IMR-90 (cell line): ENCODE data around the gene TVP23A. TPM values are rescaled to one million over a fixed set of nuclear protein-coding genes. Genes with fewer than 3 reads are reported as not detected.

Experiments used
- ATAC-seq: fragments of 200-7000 bp; cut with Tn5 transposase; 2 replicates; pipeline ENCODE4 v1.9.1; 2020; ENCODE audit warnings: low read depth, mild to moderate bottlenecking, moderate library complexity
- BruUV-seq: library from RNA; stranded (reverse); fragments of 400-500 nt; replicated peaks from 2 replicates; lab custom pipeline; 2021; lab: Mats Ljungman, UMichigan
- CTCF ChIA-PET: fragments of 300-600 bp; formaldehyde crosslinking; extraction: SDS; loops from one replicate; lab custom pipeline; 2021; ENCODE audit warnings: antibody characterized with exemption; lab: Yijun Ruan, JAX
- POLR2A ChIA-PET: fragments of 300-600 bp; sonication (Branson Sonifier 250); formaldehyde crosslinking; loops from one replicate; lab custom pipeline; 2022; ENCODE audit warnings: antibody characterized with exemption; ENCODE audit not compliant: unreplicated experiment; lab: Charles Lee
- DNase-seq: peaks from one replicate; pipeline ENCODE4 v3.0.0; 2013
- H2AFZ ChIP-seq: replicated peaks from 2 replicates; pipeline ENCODE3; 2013; ENCODE audit warnings: low read length, mild to moderate bottlenecking; ENCODE audit not compliant: poor library complexity
- H2AK5ac ChIP-seq: 2 replicates; pipeline ENCODE4 v1.6.1; 2013; ENCODE audit warnings: low read depth, low read length, inconsistent platforms
- H2AK9ac ChIP-seq: replicated peaks from 2 replicates; pipeline ENCODE3; 2013; ENCODE audit warnings: mild to moderate bottlenecking, low read depth, low read length, moderate library complexity; ENCODE audit not compliant: poor library complexity
- H2BK120ac ChIP-seq: 2 replicates; pipeline ENCODE4 v1.6.1; 2013; ENCODE audit warnings: low read depth, low read length, inconsistent platforms
- H2BK15ac ChIP-seq: 3 replicates; pipeline ENCODE4 v1.6.1; 2013; ENCODE audit warnings: low read depth, low read length, inconsistent platforms
- H2BK20ac ChIP-seq: 2 replicates; pipeline ENCODE4 v1.6.1; 2013; ENCODE audit warnings: low read depth, mild to moderate bottlenecking, inconsistent platforms, low read length, moderate library complexity
- H2BK5ac ChIP-seq: 2 replicates; pipeline ENCODE4 v1.6.1; 2013; ENCODE audit warnings: mild to moderate bottlenecking, low read depth, low read length, inconsistent platforms; ENCODE audit not compliant: poor library complexity, severe bottlenecking
- H3K14ac ChIP-seq: replicated peaks from 2 replicates; pipeline ENCODE4 v1.6.1; 2013; ENCODE audit warnings: low read depth, low read length, inconsistent platforms
- H3K18ac ChIP-seq: 2 replicates; pipeline ENCODE4 v1.6.1; 2013; ENCODE audit warnings: low read depth, low read length, control low read depth
- H3K23ac ChIP-seq: 2 replicates; pipeline ENCODE4 v1.6.1; 2013; ENCODE audit warnings: low read depth, low read length, inconsistent platforms
- H3K27ac ChIP-seq: 2 replicates; pipeline ENCODE4 v1.5.1; 2013; ENCODE audit warnings: mild to moderate bottlenecking, control low read depth, low read length; ENCODE audit not compliant: insufficient read depth
- H3K27me3 ChIP-seq: 2 replicates; pipeline ENCODE4 v1.6.1; 2013; ENCODE audit warnings: low read length; ENCODE audit not compliant: control insufficient read depth, insufficient read depth
- H3K36me3 ChIP-seq: 2 replicates; pipeline ENCODE4 v1.6.1; 2013; ENCODE audit warnings: low read length, mixed read lengths; ENCODE audit not compliant: control insufficient read depth, insufficient read depth
- H3K4ac ChIP-seq: 2 replicates; pipeline ENCODE4 v1.6.1; 2013; ENCODE audit warnings: low read depth, low read length, inconsistent platforms
- H3K4me1 ChIP-seq: 2 replicates; pipeline ENCODE4 v1.6.1; 2013; ENCODE audit warnings: low read length, mixed read lengths; ENCODE audit not compliant: control insufficient read depth, insufficient read depth
- H3K4me2 ChIP-seq: 2 replicates; pipeline ENCODE4 v1.6.1; 2013; ENCODE audit warnings: low read depth, mild to moderate bottlenecking, control low read depth, low read length, moderate library complexity
- H3K4me3 ChIP-seq: 2 replicates; pipeline ENCODE4 v1.5.1; 2013; ENCODE audit warnings: low read depth, mild to moderate bottlenecking, control low read depth, low read length, moderate library complexity; ENCODE audit not compliant: insufficient read depth
- H3K56ac ChIP-seq: 2 replicates; pipeline ENCODE4 v1.6.1; 2013; ENCODE audit warnings: low read length, inconsistent platforms; ENCODE audit not compliant: insufficient read depth; ENCODE audit errors: extremely low read depth
- H3K79me1 ChIP-seq, 2 experiments: 2 replicates each; pipeline ENCODE4 v1.6.1; 2013; ENCODE audit warnings: low read length in 2 of 2, inconsistent platforms in 1 of 2, low read depth in 1 of 2
- H3K9ac ChIP-seq: 2 replicates; pipeline ENCODE4 v1.6.1; 2013; ENCODE audit warnings: low read depth, low read length, control low read depth
- H3K9me1 ChIP-seq: 2 replicates; pipeline ENCODE4 v1.6.1; 2013; ENCODE audit warnings: low read length, inconsistent platforms; ENCODE audit not compliant: insufficient read depth
- H3K9me3 ChIP-seq: 2 replicates; pipeline ENCODE4 v1.6.1; 2013; ENCODE audit warnings: low read length; ENCODE audit not compliant: control insufficient read depth, insufficient read depth
- H4K20me1 ChIP-seq: 2 replicates; pipeline ENCODE4 v1.6.1; 2013; ENCODE audit warnings: low read length, inconsistent platforms; ENCODE audit not compliant: insufficient read depth
- H4K5ac ChIP-seq: 2 replicates; pipeline ENCODE4 v1.6.1; 2013; ENCODE audit warnings: mild to moderate bottlenecking, low read depth, low read length, control low read depth
- H4K8ac ChIP-seq, 2 experiments: 2 replicates each; pipeline ENCODE4 v1.6.1; 2013; ENCODE audit warnings: low read depth in 2 of 2, low read length in 2 of 2, control low read depth in 1 of 2, inconsistent platforms in 1 of 2
- H4K91ac ChIP-seq: 2 replicates; pipeline ENCODE4 v1.6.1; 2013; ENCODE audit warnings: low read depth, low read length, inconsistent platforms; ENCODE audit not compliant: insufficient read depth
- BHLHE40 ChIP-seq: fragments of 150-350 bp; IDR thresholded peaks from 2 replicates; pipeline ENCODE4 v1.6.1; 2016; ENCODE audit warnings: mild to moderate bottlenecking, low read depth, low read length
- CHD1 ChIP-seq: IDR thresholded peaks from 2 replicates; pipeline ENCODE4 v1.6.1; 2012; ENCODE audit warnings: low read depth, low read length, improper control_type of control experiment
- FOS ChIP-seq: fragments of 150-350 bp; IDR thresholded peaks from 2 replicates; pipeline ENCODE4 v1.6.1; 2016; ENCODE audit warnings: low read depth, low read length
- MAFK ChIP-seq: IDR thresholded peaks from 2 replicates; pipeline ENCODE4 v1.6.1; 2012; ENCODE audit warnings: low read depth, low read length, improper control_type of control experiment
- MAZ ChIP-seq: IDR thresholded peaks from 2 replicates; pipeline ENCODE4 v1.6.1; 2012; ENCODE audit warnings: low read depth, mild to moderate bottlenecking, low read length, improper control_type of control experiment, moderate library complexity, borderline replicate concordance
- MXI1 ChIP-seq: IDR thresholded peaks from 2 replicates; pipeline ENCODE4 v1.6.1; 2012; ENCODE audit warnings: low read depth, mild to moderate bottlenecking, low read length, moderate library complexity, borderline replicate concordance
- NFE2L2 ChIP-seq: fragments of 150-350 bp; IDR thresholded peaks from 2 replicates; pipeline ENCODE4 v1.6.1; 2016; ENCODE audit warnings: low read depth, mild to moderate bottlenecking, low read length
- POLR2A ChIP-seq: IDR thresholded peaks from 2 replicates; pipeline ENCODE4 v1.6.1; 2012; ENCODE audit warnings: mild to moderate bottlenecking, low read depth, low read length
- RAD21 ChIP-seq: IDR thresholded peaks from 2 replicates; pipeline ENCODE4 v1.6.1; 2012; ENCODE audit warnings: low read length, improper control_type of control experiment
- RCOR1 ChIP-seq: IDR thresholded peaks from 2 replicates; pipeline ENCODE4 v1.6.1; 2012; ENCODE audit warnings: mild to moderate bottlenecking, low read length, improper control_type of control experiment; ENCODE audit not compliant: insufficient replicate concordance
- RFX5 ChIP-seq: IDR thresholded peaks from 2 replicates; pipeline ENCODE4 v1.8.0; 2012; ENCODE audit warnings: low read depth, mild to moderate bottlenecking, low read length, moderate library complexity
- SMC3 ChIP-seq: fragments of 150-350 bp; IDR thresholded peaks from 2 replicates; pipeline ENCODE4 v1.6.1; 2016; ENCODE audit warnings: low read depth, mild to moderate bottlenecking, antibody characterized with exemption, low read length, moderate library complexity
- WGBS, 2 experiments: methylation state at CpG; one replicate each; pipeline versions ENCODE4 v1.1.5 to v1.1.7; 2013; ENCODE audit warnings: missing lambda C conversion rate in 2 of 2; ENCODE audit not compliant: insufficient read length in 1 of 2; ENCODE audit errors: extremely low coverage in 2 of 2; 5-methylcytosine and 5-hydroxymethylcytosine counted together
- dilution Hi-C: fragments of 300-500 bp; cut with HindIII; formaldehyde crosslinking; loops from one replicate; pipeline ENCODE4 v1.14.3; 2018; ENCODE audit warnings: low sequenced_read_pairs; ENCODE audit not compliant: unreplicated experiment
- in situ Hi-C: fragments of 300-500 bp; cut with MboI; formaldehyde crosslinking; loops from 3 replicates; pipeline ENCODE4 v1.14.3; 2019; ENCODE audit warnings: low sequenced_read_pairs, inconsistent platforms, mixed read lengths
- intact Hi-C: fragments of 100-400 bp; cut with micrococcal nuclease; formaldehyde crosslinking; loops from 2 replicates; pipeline ENCODE4 v1.10.0; 2022
- polyA plus RNA-seq, 3 experiments: library from polyadenylated mRNA; depleted of rRNA; stranded (reverse); fragments of >200 nt; gene quantifications; 2 replicates each; pipeline ENCODE4 v1.2.3, GENCODE V29; 2012; ENCODE audit warnings: low replicate concordance in 1 of 3
- total RNA-seq: library from RNA; depleted of rRNA; stranded (reverse); fragments of >200 nt; gene quantifications from 2 replicates; pipeline ENCODE4 v1.2.3, GENCODE V29; 2012
- TF ChIP-seq, protein P1 (sequence below): fragments of 150-350 bp; IDR thresholded peaks from 2 replicates; pipeline ENCODE4 v1.6.1; 2017; ENCODE audit warnings: mild to moderate bottlenecking, antibody characterized with exemption, low read length, low read depth
- TF ChIP-seq, protein P2 (sequence below): fragments of 150-350 bp; IDR thresholded peaks from 2 replicates; pipeline ENCODE4 v1.6.1; 2016; ENCODE audit warnings: low read depth, mild to moderate bottlenecking, low read length, moderate library complexity, borderline replicate concordance
- TF ChIP-seq, protein P3 (sequence below): conservative IDR thresholded peaks from 2 replicates; pipeline ENCODE4 v1.5.1; 2012; ENCODE audit warnings: mild to moderate bottlenecking, low read depth, low read length, improper control_type of control experiment

TVP23A gene
- total and polyA plus RNA-seq, 2 of the 4 experiments (the other 2 are of a cell fraction), result not detected

DNA sequence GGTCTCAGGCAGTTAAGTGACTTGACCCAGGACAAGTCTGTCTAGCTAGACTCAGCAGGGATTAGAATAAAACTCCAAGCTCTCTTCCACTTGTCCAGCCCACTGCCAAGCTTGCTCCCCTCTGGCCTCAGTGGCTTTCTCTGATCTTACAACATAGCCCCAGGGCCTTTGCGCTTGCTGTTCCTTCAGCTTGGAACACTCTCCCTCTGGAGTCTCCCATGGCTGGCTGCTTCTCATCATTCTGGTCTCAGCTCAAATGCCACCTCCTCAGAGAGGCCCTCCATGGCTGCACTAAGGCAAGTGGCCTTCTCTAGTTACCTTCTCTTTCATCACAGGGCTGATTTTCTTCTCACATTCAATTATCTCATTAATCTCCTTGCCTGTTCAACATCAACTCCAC lies 1.1 kb downstream of the TVP23A start:
- H2BK20ac ChIP-seq, result no peak overlapping the region
- WGBS, 2 experiments, result 90% methylated on average over 1 of the region's 1 CpG; no CpG with 5 or more reads in 1 of the 2 experiments
- H3K4me3 ChIP-seq, result no peak overlapping the region

More for the DNA sequence above, 1.1 kb downstream of the TVP23A start:
- Histone ChIP-seq H4K5ac (no peak overlapping the region), H2AK9ac (no peak overlapping the region), H2AFZ (no peak overlapping the region), H4K8ac (no peak overlapping the region), H4K91ac (no peak overlapping the region), H3K9me1 (no peaks in the 10 kb centered on the region), H3K27ac (no peak overlapping the region), H2BK5ac (no peak overlapping the region), H3K4me1 (no peaks in the 10 kb centered on the region), H3K18ac (no peak overlapping the region), H3K4me2 (no peak overlapping the region), H3K56ac (no peak overlapping the region), H3K79me1 (no peaks in the 10 kb centered on the region), H2AK5ac (no peak overlapping the region), H4K20me1 (no peaks in the 10 kb centered on the region), H3K23ac (no peak overlapping the region), H3K9ac (no peak overlapping the region), H2BK120ac (no peak overlapping the region), H2BK15ac (no peak overlapping the region), H3K9me3 (no peaks in the 10 kb centered on the region), H3K27me3 (peaks cover 26% of the 10 kb centered on the region), H3K4ac (no peak overlapping the region), H3K36me3 (no peaks in the 10 kb centered on the region), H3K14ac (no peak overlapping the region)
- in situ Hi-C loops, result no loop called here
- no peak for ATAC-seq
- CTCF ChIA-PET, result no interaction called here
- dilution Hi-C loops, result no loop called here
- POLR2A ChIA-PET, result no interaction called here
- BruUV-seq, result no TSS peak
- no peak for TF ChIP-seq RFX5
- TF ChIP-seq, protein P1, sequence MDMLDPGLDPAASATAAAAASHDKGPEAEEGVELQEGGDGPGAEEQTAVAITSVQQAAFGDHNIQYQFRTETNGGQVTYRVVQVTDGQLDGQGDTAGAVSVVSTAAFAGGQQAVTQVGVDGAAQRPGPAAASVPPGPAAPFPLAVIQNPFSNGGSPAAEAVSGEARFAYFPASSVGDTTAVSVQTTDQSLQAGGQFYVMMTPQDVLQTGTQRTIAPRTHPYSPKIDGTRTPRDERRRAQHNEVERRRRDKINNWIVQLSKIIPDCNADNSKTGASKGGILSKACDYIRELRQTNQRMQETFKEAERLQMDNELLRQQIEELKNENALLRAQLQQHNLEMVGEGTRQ, result no peak
- TF ChIP-seq BHLHE40, result no peak
- TF ChIP-seq SMC3, result no peak
- TF ChIP-seq, protein P2, sequence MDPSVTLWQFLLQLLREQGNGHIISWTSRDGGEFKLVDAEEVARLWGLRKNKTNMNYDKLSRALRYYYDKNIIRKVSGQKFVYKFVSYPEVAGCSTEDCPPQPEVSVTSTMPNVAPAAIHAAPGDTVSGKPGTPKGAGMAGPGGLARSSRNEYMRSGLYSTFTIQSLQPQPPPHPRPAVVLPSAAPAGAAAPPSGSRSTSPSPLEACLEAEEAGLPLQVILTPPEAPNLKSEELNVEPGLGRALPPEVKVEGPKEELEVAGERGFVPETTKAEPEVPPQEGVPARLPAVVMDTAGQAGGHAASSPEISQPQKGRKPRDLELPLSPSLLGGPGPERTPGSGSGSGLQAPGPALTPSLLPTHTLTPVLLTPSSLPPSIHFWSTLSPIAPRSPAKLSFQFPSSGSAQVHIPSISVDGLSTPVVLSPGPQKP, result no peak
- TF ChIP-seq CHD1, result no peak
- no peak for TF ChIP-seq FOS
- no peak for TF ChIP-seq RCOR1
- TF ChIP-seq NFE2L2, result no peak
- no peak for TF ChIP-seq POLR2A
- TF ChIP-seq MAFK, result no peak
- TF ChIP-seq MAZ, result no peak
- TF ChIP-seq, protein P3, sequence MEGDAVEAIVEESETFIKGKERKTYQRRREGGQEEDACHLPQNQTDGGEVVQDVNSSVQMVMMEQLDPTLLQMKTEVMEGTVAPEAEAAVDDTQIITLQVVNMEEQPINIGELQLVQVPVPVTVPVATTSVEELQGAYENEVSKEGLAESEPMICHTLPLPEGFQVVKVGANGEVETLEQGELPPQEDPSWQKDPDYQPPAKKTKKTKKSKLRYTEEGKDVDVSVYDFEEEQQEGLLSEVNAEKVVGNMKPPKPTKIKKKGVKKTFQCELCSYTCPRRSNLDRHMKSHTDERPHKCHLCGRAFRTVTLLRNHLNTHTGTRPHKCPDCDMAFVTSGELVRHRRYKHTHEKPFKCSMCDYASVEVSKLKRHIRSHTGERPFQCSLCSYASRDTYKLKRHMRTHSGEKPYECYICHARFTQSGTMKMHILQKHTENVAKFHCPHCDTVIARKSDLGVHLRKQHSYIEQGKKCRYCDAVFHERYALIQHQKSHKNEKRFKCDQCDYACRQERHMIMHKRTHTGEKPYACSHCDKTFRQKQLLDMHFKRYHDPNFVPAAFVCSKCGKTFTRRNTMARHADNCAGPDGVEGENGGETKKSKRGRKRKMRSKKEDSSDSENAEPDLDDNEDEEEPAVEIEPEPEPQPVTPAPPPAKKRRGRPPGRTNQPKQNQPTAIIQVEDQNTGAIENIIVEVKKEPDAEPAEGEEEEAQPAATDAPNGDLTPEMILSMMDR, result no peak
- TF ChIP-seq MXI1, result no peak
- no peak for TF ChIP-seq RAD21
- DNase-seq, result no peak
- intact Hi-C loops, result no loop called here
